OCI-LY3 (cell line): ENCODE results near the gene ARMH4.

Source experiments
- CTCF ChIP-seq: fragments of 200-600, 300-600 bp; sonication (generic); IDR thresholded peaks from 2 replicates; pipeline ENCODE4 v1.5.1; 2014; ENCODE audit warnings: antibody characterized with exemption, low read length, low read depth
- EZH2phosphoT487 ChIP-seq: fragments of 200-600 bp; shearing (Covaris generic); IDR thresholded peaks from 2 replicates; pipeline ENCODE4 v1.6.1; 2018; ENCODE audit warnings: antibody characterized with exemption, mixed run types, low read depth

- TF ChIP-seq CTCF (no peak), EZH2phosphoT487 (no peak)
These were observed 97.9 kb downstream of the ARMH4 start for GRCh38 chr14:58054100-58054499.
